T-helper 1 cell treated with Interleukin-12 subunit alpha and Interleukin-12 subunit beta and Interleukin-4 antibody, amounts not matched to agents 30 ng/mL and 1 ng/mL, for 36 hours (primary cell): ENCODE data around the gene FAIM2. TPM values are rescaled to one million over a fixed set of nuclear protein-coding genes. Genes with fewer than 3 reads are reported as not detected.

Source experiments
- intact Hi-C: fragments of 100-400 bp; cut with micrococcal nuclease; formaldehyde crosslinking; loops from one replicate; pipeline ENCODE4 v1.15.1; 2024
- total RNA-seq: library from RNA; stranded (reverse); gene quantifications from 2 replicates; pipeline ENCODE4 v1.2.3, GENCODE V29; 2022

The FAIM2 gene
- total RNA-seq, 1 donor from 2014 or later, result 0.83 TPM

DNA sequence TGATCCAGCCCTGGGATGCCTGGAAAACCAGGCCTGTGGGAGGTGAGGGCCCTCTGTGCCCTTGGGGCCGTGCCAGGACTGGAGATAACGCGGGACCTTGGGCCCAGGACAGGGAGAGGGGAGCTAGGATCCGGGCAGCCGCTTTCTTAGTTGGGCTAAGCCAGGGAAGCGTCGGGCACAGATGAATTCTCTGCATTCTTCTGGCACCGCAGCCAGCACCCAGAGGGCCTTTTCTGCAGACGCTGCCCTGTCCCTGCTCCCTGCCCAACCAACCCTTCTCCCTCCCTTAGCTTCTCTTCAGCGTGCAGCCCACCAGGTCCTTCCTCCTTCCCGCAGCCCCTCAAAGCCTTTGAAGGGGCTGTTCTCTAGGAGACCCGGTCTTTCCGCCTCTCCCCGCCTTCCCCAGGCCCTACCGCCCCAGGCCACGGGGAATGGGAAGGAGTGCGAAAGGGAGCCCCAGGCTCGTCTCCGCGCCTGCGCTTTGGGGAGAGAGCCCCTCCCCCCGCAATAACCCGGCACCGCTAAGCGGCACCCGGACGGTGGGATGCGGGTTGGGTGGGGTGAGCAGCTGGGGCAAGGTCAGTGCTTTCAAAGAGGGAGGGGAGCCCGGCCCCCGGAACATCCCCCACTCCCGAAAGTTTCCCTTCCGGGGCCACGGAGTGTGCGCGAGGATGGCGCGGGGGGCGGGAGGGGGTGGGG is 76.2 kb downstream of the FAIM2 start:
- intact Hi-C loops, result loop anchor here (1.0 to 10.0 kb wide), 9 partner anchors 12 to 457 kb away; partner anchors contain the start of genes COX14, FMNL3, LIMA1 and MCRS1

DNA sequence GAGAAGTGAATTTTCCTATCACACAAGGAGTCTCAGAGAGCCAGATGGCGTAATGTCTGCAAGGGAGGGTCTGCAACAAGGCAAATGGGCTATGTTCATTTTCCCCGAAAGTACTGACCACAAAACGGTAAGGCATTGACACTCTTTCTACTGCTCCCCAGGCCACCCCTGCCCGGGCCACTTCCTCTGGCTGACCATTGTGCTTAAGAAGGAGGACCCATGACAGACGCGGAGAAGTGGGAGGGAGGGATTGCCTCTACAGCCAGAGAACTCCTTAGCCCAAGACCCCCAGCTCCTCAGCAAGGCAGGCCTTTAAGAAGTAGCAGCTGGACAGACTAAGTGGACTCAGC is 76.7 kb downstream of the FAIM2 start:
- intact Hi-C loops, result loop anchor here (5.0 to 10.0 kb wide), 2 partner anchors 260 to 458 kb away; partner anchors contain the start of genes LIMA1 and MCRS1

DNA sequence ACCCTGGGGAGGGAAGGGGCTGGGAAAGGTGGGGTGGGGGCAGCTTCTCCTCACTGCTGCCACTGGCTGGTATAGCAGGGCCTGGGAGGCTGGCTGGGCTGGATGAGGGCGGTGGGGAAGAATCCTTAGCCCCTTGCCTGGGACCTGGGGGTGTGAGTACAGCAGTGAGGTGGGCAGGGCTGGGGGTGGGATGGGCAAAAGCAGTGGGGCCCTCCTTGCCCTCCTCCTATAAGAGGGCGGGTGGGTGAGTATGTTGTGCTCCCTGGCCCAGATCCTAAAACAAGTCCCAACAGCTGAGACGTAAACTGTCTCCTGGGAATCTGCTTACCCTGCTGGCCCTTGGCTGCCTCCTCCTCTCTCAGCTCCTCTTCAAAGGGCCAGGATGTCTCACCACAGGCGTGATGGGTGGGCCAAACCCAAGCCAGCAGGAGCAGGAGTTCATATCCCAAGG is 77.7 kb downstream of the FAIM2 start:
- intact Hi-C loops, result loop anchor here (5.0 to 10.0 kb wide), 2 partner anchors 259 to 459 kb away; partner anchors contain the start of genes LIMA1 and MCRS1

- intact Hi-C loops, result loop anchor here (5.0 to 10.0 kb wide), 2 partner anchors 258 to 459 kb away; partner anchors contain the start of genes LIMA1 and MCRS1
These were observed 78.2 kb downstream of the FAIM2 start for GRCh38 chr12:49825360-49825970.

DNA sequence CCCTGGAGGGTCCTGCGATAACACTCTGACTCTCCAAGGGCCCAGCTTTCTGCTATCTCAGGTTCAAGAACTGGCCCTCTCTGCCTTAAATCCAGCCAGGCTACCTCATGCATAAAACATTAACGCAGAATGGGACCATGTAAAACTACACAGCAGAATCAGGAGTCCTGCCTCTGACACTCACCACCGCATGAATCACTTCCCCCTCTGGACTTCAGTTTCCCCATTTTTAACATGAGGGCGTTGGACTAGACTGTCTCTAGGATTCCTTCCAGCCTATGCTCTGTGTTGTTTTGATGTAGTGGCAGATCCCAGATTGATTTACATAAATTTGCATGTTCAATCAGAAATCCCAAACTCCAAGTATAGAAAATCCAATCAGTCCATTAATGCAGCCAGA is 78.8 kb downstream of the FAIM2 start:
- intact Hi-C loops, result loop anchor here (5.0 to 10.0 kb wide), 2 partner anchors 258 to 460 kb away; partner anchors contain the start of genes LIMA1 and MCRS1

DNA sequence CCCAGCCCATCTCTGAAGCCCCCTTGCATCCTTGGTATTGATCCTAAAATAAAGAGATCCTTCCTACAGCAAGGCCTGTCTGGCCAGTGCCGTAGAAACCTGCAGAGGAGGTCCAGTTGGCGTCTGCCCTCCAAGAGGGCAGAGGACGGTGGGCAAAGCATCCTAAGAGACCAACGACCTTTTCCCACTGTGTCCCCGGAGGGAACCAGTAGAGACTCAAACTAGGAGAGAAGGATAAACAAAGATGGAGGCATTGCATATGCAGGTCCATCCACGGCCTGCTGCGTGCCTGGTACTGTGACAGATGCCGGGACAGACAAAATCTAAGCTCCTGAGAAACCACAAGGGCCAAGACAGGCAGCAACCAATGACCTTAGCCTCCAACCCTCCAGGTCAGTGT is 79.3 kb downstream of the FAIM2 start:
- intact Hi-C loops, result loop anchor here (10.0 kb wide), 1 partner anchor 460 kb away; the partner anchor contains the start of gene LIMA1

DNA sequence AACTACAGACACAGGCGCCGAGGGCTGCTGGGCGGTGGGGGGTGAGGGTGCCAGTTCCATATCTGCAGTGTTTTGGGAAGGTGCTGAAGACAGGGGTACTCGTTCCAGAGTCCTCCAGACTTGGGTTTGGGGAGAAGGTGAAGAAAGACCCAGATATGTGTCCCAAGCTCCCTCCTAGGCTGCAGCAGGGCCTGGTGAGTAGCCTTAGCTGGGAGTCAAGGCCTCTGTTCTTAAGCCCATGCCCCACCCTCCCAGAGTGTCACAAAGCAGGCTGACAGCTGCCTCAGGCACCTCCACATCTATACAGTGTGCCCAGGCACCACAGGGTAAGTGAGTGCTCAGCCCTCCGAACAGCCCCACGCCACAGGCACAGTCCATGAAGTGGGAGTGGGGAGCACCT is 79.7 kb downstream of the FAIM2 start:
- intact Hi-C loops, result loop anchor here (10.0 kb wide), 1 partner anchor 461 kb away; the partner anchor contains the start of gene LIMA1

GRCh38 chr12:49823350-49823749 is 80.3 kb downstream of the FAIM2 start:
- intact Hi-C loops, result loop anchor here (10.0 kb wide), 1 partner anchor 461 kb away; the partner anchor contains the start of gene LIMA1

DNA sequence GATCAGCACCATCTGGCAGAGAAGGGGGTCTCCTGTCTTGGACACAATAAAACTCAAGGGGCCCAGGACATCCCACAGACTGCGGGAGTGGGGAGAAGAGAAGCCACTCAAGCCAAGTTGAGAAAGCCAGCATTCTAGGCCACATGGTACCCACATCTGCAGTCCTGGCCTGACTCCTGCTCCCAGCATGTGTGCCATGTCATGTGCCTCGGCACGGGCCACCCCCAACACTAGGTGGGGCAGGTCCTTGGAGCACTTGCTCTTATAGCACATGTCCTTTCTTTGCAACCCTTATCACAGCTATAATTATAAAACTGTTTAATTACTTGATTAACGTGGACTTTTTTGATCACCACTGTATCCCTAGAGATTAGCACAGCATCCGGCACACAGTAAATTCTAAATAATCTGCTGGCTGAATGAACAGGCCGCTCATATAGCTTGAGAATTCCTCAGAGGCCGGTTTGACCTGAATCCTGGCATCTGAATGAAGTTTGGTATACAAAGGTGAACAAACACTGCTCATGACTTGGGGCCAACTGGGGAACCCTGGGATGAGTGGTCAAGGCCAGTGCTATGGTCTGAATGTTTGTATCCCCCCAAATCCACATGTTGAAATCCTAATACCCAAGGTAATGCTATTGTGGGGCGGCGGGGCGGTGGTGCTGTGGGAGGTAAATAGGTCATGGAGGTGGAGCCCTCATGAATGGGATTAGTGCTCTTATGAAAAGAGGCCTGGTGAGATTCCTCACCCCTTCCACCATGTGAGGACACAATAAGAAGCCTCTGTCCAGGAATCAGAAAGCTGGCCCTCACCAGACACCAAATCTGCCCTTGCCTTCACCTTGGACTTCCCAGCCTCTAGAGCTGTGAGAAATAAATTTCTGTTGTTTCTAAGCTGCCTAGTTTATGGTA is 82.1 kb downstream of the FAIM2 start:
- intact Hi-C loops, result loop anchor here (10.0 kb wide), 1 partner anchor 463 kb away; the partner anchor contains the start of gene LIMA1

DNA sequence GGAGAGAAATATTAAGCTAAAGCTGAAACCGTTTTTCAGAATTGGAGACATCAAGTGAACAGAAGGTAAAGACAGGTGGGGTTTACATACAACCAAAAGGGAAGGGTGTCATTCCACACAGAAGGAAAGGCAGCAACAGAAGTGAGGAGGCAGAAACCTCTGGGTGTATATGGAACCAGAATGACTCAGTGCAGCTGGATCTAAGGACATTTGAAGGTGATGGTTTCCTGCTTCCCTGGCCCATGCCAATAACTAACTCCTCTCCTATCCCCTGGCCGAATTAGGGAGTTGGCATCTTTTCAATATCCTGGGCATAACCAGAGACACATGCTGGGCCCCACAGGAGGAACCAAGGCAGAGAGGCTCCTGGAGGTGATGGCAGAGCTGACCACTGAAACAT is 83.9 kb downstream of the FAIM2 start:
- intact Hi-C loops, result loop anchor here (10.0 kb wide), 1 partner anchor 465 kb away; the partner anchor contains the start of gene LIMA1

DNA sequence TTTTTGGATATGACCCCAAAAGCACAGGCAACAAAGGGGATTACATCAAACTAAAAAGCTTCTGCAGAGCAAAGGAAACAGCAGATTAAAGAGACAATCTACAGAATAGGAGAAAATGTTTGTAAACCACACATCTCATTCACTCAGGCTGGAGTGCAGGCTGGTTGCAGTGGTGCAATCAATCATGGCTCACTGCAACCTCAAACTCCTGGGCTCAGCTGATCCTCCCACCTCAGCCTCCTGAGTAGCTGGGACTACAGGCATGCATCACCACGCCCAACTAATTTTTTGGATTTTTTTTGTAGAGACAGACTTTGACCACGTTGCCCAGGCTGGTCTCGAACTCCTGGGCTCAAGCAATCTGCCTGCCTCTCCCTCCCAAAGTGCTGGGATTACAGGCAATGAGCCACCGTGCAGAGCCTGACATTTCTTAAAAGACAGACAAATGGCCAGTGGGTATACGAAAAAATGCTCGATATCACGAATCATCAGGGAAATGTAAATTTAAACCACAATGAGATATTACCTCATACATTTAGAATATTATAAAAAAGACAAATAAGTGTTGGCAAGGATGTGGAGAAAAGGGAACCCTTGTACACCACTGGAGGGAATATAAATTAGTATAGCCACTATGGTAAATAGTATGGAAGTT is 85.3 kb downstream of the FAIM2 start:
- intact Hi-C loops, result no loop called here

Other genes starting within 250 kb of the FAIM2 start
- 49.0 and 50.2 TPM in 2 replicates for gene FMNL3, start 196.5 kb downstream of the FAIM2 start, total RNA-seq
- 469 and 485 TPM in 2 replicates for gene TMBIM6, start 162.3 kb downstream of the FAIM2 start, total RNA-seq
- 2.8 TPM in 2 replicates for gene NCKAP5L, start 75.5 kb downstream of the FAIM2 start, total RNA-seq
- gene BCDIN3D, start 60.8 kb downstream of the FAIM2 start, total RNA-seq, result 5.8 and 6.0 TPM in 2 replicates
- gene AQP2, start 46.8 kb upstream of the FAIM2 start, total RNA-seq, result not detected in 2 replicates
- gene AQP5, start 58.0 kb upstream of the FAIM2 start, total RNA-seq, result not detected in 2 replicates
- not detected in 2 replicates for gene AQP6, start 69.0 kb upstream of the FAIM2 start, total RNA-seq
- 112 TPM in 2 replicates for gene RACGAP1, start 121.6 kb upstream of the FAIM2 start, total RNA-seq
- 4.6 TPM in 2 replicates for gene ASIC1, start 153.7 kb upstream of the FAIM2 start, total RNA-seq
- gene SMARCD1, start 181.4 kb upstream of the FAIM2 start, total RNA-seq, result 69.9 and 72.5 TPM in 2 replicates
- gene GPD1, start 200.1 kb upstream of the FAIM2 start, total RNA-seq, result 0.54 and 0.95 TPM in 2 replicates
- 42.8 and 47.0 TPM in 2 replicates for gene COX14, start 208.3 kb upstream of the FAIM2 start, total RNA-seq